Measurements from ENCODE around the gene FAM107B.

FAM107B gene

GRCh38 chr10:14507176-14507575 lies 267.5 kb downstream of the FAM107B start:
- TF ChIP-seq, protein P1, sequence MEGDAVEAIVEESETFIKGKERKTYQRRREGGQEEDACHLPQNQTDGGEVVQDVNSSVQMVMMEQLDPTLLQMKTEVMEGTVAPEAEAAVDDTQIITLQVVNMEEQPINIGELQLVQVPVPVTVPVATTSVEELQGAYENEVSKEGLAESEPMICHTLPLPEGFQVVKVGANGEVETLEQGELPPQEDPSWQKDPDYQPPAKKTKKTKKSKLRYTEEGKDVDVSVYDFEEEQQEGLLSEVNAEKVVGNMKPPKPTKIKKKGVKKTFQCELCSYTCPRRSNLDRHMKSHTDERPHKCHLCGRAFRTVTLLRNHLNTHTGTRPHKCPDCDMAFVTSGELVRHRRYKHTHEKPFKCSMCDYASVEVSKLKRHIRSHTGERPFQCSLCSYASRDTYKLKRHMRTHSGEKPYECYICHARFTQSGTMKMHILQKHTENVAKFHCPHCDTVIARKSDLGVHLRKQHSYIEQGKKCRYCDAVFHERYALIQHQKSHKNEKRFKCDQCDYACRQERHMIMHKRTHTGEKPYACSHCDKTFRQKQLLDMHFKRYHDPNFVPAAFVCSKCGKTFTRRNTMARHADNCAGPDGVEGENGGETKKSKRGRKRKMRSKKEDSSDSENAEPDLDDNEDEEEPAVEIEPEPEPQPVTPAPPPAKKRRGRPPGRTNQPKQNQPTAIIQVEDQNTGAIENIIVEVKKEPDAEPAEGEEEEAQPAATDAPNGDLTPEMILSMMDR (IDR thresholded peaks at IDR 0.05), result no peak
- H3K4me3 Mint-ChIP-seq, result no peak overlapping the region
- no peak overlapping the region for H3K27ac Mint-ChIP-seq
- H3K27me3 Mint-ChIP-seq (ENCODE audit: low read depth, poor library complexity), result no peaks in the 10 kb centered on the region
- peaks cover 26% of the 10 kb centered on the region for H3K4me1 Mint-ChIP-seq
- peaks cover 47% of the 10 kb centered on the region for H3K36me3 Mint-ChIP-seq (ENCODE audit: low read depth)
- DNase-seq, result no peak
- H3K9me3 Mint-ChIP-seq, result peaks cover 36% of the 10 kb centered on the region

DNA sequence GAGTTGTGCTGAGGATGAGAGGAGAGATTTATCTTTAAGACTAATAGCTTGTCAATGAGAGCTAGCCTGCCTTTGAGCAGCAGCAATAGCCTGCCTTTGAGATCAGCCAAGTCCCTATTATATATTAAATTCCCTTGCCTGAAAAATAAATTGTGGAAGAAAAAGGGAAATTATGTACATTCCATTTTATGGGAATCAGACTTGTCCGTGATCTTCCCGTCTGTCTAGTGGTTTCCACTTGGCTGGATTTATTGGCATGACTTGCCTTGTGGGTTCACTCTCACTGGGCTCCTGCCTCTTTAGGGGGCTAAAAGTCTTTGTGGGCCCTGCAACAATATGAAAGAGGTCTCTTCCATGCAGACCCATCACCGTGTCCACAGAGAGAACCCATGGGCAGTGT lies 272.3 kb downstream of the FAM107B start:
- Mint-ChIP-seq H3K4me1 (peaks cover 27% of the 10 kb centered on the region), H3K9me3 (peaks cover 6% of the 10 kb centered on the region), H3K27ac (peak overlapping the region; percentile 68)

DNA sequence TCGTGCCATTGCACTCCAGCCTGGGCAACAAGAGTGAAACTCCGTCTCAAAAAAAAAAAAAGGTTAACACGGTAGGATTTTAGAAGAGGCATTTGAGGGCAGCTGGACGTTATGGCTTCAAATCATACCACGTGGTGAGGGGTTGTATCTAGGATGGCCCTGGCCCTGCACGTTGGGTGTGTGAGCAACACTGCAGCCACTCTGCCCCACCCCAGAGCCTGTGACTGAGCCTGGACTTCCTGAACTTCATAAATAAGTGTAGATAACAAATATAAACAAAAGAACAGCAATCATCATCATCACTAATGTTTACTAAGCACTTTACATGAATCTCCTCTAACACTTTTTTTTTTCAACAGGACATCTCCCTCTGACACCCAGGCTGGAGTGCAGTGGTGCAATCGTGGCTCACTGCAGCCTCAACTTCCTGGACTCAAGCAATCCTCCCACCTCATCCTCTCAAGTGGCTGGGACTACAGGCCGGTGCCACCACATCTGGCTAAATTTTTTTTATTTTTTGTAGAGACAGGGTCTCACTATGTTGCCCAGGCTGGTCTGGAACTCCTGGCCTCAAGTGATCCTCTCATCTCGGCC lies 274.4 kb downstream of the FAM107B start:
- no peaks in the 10 kb centered on the region for H3K36me3 Mint-ChIP-seq (ENCODE audit: low read depth)
- no peak for DNase-seq
- no peak overlapping the region for H3K27ac Mint-ChIP-seq
- H3K4me3 Mint-ChIP-seq, result no peak overlapping the region
- TF ChIP-seq, protein P1 (IDR thresholded peaks at IDR 0.05), result no peak
- no peaks in the 10 kb centered on the region for H3K9me3 Mint-ChIP-seq
- peaks cover 25% of the 10 kb centered on the region for H3K4me1 Mint-ChIP-seq
- H3K27me3 Mint-ChIP-seq (ENCODE audit: low read depth, poor library complexity), result no peaks in the 10 kb centered on the region

More for the DNA sequence above, 272.3 kb downstream of the FAM107B start:
- DNase-seq, result no peak
- H3K27me3 Mint-ChIP-seq (ENCODE audit: low read depth, poor library complexity), result no peaks in the 10 kb centered on the region
- TF ChIP-seq, protein P1 (IDR thresholded peaks at IDR 0.05), result no peak
- H3K36me3 Mint-ChIP-seq (ENCODE audit: low read depth), result peaks cover 8% of the 10 kb centered on the region
- H3K4me3 Mint-ChIP-seq, result no peak overlapping the region

DNA sequence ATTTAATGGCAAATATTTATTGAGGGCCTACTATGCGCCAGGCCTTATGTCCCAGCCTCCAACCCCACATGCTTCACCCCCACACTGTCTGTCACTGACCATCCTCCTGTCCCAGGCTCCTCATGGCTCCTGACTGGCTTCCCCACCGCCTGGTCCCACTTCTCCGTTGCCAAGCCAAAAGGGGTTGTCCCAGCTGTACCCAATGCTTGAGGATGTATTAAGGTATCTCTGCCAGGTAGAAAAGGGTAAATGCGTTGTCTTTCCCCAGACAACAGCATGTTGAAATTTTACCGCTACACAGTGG lies 275.1 kb downstream of the FAM107B start:
- no peak for DNase-seq
- no peaks in the 10 kb centered on the region for H3K9me3 Mint-ChIP-seq
- H3K4me1 Mint-ChIP-seq, result peaks cover 25% of the 10 kb centered on the region
- no peaks in the 10 kb centered on the region for H3K27me3 Mint-ChIP-seq (ENCODE audit: low read depth, poor library complexity)
- TF ChIP-seq, protein P1 (IDR thresholded peaks at IDR 0.05), result no peak
- H3K36me3 Mint-ChIP-seq (ENCODE audit: low read depth), result no peaks in the 10 kb centered on the region
- no peak overlapping the region for H3K4me3 Mint-ChIP-seq
- no peak overlapping the region for H3K27ac Mint-ChIP-seq

DNA sequence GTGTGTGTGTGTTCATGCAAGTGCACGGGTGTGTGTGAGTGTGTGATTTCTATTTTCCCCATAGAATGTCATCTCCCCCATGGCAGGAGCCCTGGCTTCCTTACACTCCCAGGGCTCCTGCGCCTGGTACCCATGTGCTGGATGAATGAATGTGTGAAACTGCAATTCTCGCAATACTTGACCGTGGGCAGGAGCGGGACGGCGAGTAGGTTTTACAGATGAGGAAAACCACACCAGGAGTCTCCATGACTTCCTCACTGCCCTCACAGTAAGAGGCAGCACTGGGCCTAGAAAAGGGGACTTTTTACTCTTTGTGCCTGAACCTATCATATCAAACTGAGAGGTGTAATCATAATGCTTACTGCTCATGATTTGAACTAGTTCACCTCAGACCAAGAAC lies 276.4 kb downstream of the FAM107B start:
- H3K9me3 Mint-ChIP-seq, result no peaks in the 10 kb centered on the region
- H3K36me3 Mint-ChIP-seq (ENCODE audit: low read depth), result no peaks in the 10 kb centered on the region
- H3K4me1 Mint-ChIP-seq, result peaks cover 25% of the 10 kb centered on the region
- TF ChIP-seq, protein P1 (IDR thresholded peaks at IDR 0.05), result no peak
- DNase-seq, result no peak
- no peak overlapping the region for H3K4me3 Mint-ChIP-seq
- H3K27ac Mint-ChIP-seq, result no peak overlapping the region
- no peaks in the 10 kb centered on the region for H3K27me3 Mint-ChIP-seq (ENCODE audit: low read depth, poor library complexity)

- H3K4me3 Mint-ChIP-seq, result no peak overlapping the region
- peaks cover 10% of the 10 kb centered on the region for H3K27me3 Mint-ChIP-seq (ENCODE audit: low read depth, poor library complexity)
- TF ChIP-seq, protein P1 (IDR thresholded peaks at IDR 0.05), result no peak
- DNase-seq, result no peak
- no peaks in the 10 kb centered on the region for H3K36me3 Mint-ChIP-seq (ENCODE audit: low read depth)
- H3K4me1 Mint-ChIP-seq, result peaks cover 8% of the 10 kb centered on the region
- peaks cover 7% of the 10 kb centered on the region for H3K9me3 Mint-ChIP-seq
- no peak overlapping the region for H3K27ac Mint-ChIP-seq
Observed at GRCh38 chr10:14491811-14492210, 282.9 kb downstream of the FAM107B start.
